GM21367 (cell line): Measurements from ENCODE around the gene POTEM.
"Not testable (repeated sequence)": the region's sequence is repeated elsewhere in the genome, so short reads cannot be mapped to it uniquely, and the experiment has no call there.

Source experiments
- ATAC-seq: cut with Tn5 transposase; IDR thresholded peaks from one replicate; pipeline ENCODE4 v1.9.1; 2021; ENCODE audit not compliant: unreplicated experiment

Gene POTEM

DNA sequence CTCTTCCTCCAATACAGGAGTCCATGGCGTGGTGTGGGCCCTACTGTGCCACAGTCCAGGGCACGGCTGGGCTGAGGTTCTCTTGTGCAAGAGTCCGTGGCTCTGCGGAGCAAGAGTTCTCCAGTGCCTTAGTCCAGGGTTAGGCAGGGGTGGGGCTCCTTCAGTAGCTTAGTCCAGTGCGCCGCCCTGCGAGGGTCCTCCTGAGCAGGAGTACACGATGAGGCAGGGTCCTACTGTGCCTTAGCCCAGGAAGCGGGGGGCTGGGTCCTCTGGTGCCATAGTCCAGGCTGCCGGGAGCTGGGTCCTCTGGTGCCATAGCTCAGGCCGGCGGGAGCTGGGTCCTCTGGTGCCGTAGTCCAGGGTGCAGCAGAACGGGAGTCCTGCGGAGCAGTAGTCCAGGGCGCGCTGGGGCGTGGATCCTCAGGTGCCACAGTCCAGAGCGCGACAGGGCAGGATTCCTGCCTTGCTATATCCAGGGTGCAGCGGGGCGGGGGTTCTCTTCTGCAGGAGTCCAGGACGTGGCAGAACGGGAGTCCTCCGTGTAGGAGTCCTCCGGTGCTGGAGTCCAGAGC, 69.7 kb downstream of the POTEM start:
- not testable (repeated sequence) for ATAC-seq

DNA sequence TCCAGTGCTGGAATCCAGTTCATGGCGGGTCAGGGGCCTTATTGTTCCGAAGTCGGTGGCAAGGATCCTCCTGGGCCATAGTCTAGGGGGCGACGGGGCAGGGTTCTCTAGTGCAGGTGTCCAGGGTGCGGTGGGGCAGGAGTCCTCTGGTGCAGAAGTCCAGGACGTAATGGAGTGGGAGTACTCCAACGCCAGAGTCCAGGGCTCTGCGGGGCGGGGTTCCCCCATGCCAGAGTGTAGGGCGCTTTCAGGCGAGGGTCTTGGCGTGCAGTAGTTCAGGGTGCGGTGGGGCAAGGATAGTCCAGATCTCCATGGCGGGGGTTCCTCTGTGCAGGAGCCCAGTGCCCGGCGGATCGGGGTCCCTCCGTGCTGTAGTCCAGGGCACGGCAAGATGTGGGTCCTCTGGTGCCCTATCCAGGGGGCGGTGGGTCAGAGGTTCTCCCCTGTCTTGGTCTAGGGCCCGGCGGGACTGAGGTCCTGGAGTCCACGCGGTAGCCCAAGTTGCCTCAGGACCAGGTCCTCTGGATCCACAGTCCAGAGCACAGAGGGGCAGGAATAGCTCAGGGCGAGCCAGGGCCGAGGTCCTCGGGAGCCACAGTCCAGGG, 70.9 kb downstream of the POTEM start:
- not testable (repeated sequence) for ATAC-seq

DNA sequence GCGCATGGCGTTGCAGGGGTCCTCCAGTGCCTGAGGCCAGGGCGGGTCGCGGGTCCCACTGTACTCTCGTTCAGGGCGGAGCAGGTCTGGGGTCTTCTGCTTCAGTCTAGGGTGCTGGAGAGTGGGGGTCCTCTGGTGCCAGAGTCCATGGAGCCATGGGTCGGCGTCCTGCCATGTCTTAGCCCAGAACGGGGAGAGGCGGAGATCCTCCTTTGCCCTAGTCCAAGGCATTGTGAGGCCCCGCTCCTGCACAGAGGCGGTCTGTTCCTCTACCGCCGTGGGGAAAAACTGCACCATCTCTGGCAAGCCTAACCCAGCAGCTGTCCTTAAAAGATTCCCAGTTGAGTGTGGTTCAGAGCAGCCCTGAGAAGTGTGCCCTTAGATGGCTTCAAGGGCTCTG, 71.6 kb downstream of the POTEM start:
- not testable (repeated sequence) for ATAC-seq

DNA sequence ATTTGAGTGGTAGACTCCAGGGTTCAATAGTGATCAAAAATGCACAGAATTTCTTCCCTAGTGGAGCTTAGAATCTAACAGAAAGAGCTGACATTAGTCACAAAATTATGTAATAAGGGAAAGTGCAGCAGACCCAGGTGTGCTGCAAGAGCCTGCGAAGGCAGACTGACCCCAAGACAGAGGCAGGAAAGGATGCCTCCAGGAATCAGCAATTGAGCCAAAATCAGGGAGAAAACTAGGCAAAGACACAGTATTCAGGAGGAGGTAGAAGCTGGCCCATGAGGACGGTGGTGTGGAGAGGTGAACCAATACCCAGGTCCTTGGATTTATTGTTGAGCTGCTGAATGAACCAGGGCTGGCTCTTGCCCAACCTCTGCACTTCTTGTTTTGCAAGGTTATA, 76.2 kb downstream of the POTEM start:
- not testable (repeated sequence) for ATAC-seq
